Fibroblast of mammary gland (primary cell): Measurements from ENCODE around the gene LAMA2.
"Not testable (repeated sequence)": the region's sequence is repeated elsewhere in the genome, so short reads cannot be mapped to it uniquely, and the experiment has no call there.

Experiments
- DNase-seq: peaks from one replicate; pipeline ENCODE4 v3.0.0-alpha.2; 2010; ENCODE audit warnings: low read depth
- H3K4me3 ChIP-seq: 2 replicates; pipeline ENCODE4 v1.5.1; 2011; ENCODE audit warnings: low read depth, mild to moderate bottlenecking, low read length, moderate library complexity; ENCODE audit not compliant: control insufficient read depth
- CTCF ChIP-seq: conservative IDR thresholded peaks from 2 replicates; pipeline ENCODE4 v1.5.1; 2011; ENCODE audit warnings: low read depth, low read length, inconsistent platforms; ENCODE audit not compliant: control insufficient read depth, insufficient read depth

LAMA2 gene

GRCh38 chr6:129146902-129147301 lies 264.0 kb downstream of the LAMA2 start:
- H3K4me3 ChIP-seq: no peak overlapping the region
- TF ChIP-seq CTCF: no peak
- DNase-seq: no peak

- DNase-seq: no peak
- no peak overlapping the region for H3K4me3 ChIP-seq
- TF ChIP-seq CTCF: no peak
These were observed 267.6 kb downstream of the LAMA2 start for GRCh38 chr6:129150507-129150906.

- no peak for DNase-seq
- no peak overlapping the region for H3K4me3 ChIP-seq
- TF ChIP-seq CTCF: no peak
These were observed 270.3 kb downstream of the LAMA2 start for GRCh38 chr6:129153257-129153656.

GRCh38 chr6:129159242-129159641 lies 276.3 kb downstream of the LAMA2 start:
- not testable (repeated sequence) for DNase-seq, H3K4me3 ChIP-seq

- no peak overlapping the region for H3K4me3 ChIP-seq
- no peak for DNase-seq
- TF ChIP-seq CTCF: no peak
These were observed 279.7 kb downstream of the LAMA2 start for GRCh38 chr6:129162605-129163004.

GRCh38 chr6:129163551-129163950 lies 280.6 kb downstream of the LAMA2 start:
- DNase-seq: no peak
- TF ChIP-seq CTCF: no peak
- H3K4me3 ChIP-seq: no peak overlapping the region

- DNase-seq: no peak
- no peak overlapping the region for H3K4me3 ChIP-seq
- TF ChIP-seq CTCF: no peak
These were observed 281.1 kb downstream of the LAMA2 start for GRCh38 chr6:129164032-129164431.

- not testable (repeated sequence) for DNase-seq, H3K4me3 ChIP-seq
These were observed 289.5 kb downstream of the LAMA2 start for GRCh38 chr6:129172279-129172995.
